Measurements from ENCODE around the gene AKR1C1. TPM values are rescaled to one million over a fixed set of nuclear protein-coding genes. Genes with fewer than 3 reads are reported as not detected.

Gene AKR1C1
- total and polyA plus RNA-seq, 9 of the 15 experiments (the other 6 are each of a cell fraction or from before 2014, with no cell fraction given), result 43.5 to 180 (median 82.4) TPM

DNA sequence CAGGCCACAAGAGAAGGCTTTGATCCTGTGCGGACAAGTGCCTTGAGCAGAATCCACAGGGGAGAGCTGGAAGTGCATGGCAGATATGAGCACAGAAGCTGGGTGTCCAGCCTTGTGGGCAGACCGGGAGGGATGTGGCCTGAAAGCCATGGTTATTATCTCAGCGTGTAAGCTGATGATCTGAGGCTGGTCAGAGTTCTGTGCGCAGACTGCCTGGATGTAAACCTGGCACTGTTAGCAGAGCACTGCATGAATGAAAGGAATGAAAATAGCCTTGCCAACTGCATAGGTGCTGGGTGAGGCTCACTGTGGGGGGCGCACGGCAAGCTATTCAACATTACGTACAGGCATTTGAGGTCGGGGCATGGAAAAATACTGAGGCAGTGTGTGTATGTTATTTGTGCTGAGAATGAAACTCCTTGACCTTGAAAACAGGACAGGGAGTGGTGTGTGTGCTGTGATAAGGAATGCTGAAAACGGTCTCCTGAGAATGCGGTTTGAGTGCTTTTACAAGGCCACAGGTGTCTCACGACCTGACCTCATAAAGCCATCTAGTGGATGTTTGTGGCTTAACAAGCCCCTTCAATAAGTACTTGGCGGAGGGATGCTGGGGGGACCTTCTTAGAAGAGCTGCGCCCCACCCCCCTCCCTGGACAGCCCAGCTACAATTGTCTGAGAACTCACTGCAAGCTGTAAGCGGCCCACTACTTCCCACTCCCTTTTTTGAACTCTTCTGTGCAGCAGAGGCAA lies 18.7 kb downstream of the AKR1C1 start (continued):
- TF ChIP-seq RERE (CRISPR knock-in tag; IDR thresholded peaks at IDR 0.05; ENCODE audit: borderline replicate concordance) (no peak), HNRNPL (IDR thresholded peaks at IDR 0.05; ENCODE audit: low read depth, low read length) (no peak), ZBTB26 (CRISPR knock-in tag; IDR thresholded peaks at IDR 0.05) (no peak), ZNF76 (CRISPR knock-in tag; IDR thresholded peaks at IDR 0.05; ENCODE audit: borderline replicate concordance) (no peak), KLF13 (tag; IDR thresholded peaks at IDR 0.05; ENCODE audit: borderline replicate concordance, low read depth) (peak; percentile 37; the same call in 1 of the 2 replicates), BRF2 (IDR thresholded peaks at IDR 0.05; ENCODE audit: borderline replicate concordance, insufficient read depth, insufficient read length) (no peak), PYGO2 (tag; IDR thresholded peaks at IDR 0.05) (no peak), MAZ (CRISPR knock-in tag; conservative IDR thresholded peaks at IDR 0.05 in 1 of 2, IDR thresholded peaks at IDR 0.05 in 1 of 2) (0 out of 4 replicates have a peak, but pooled peaks of 1 of the 2 experiments have one; percentile 37), MLLT1 (IDR thresholded peaks at IDR 0.05) (peak in 1 of 2 experiments; percentile 84; a peak in 2 of 4 replicates), GTF2A2 (tag; IDR thresholded peaks at IDR 0.05) (no peak), MYC (IDR thresholded peaks at IDR 0.05; ENCODE audit: low read depth, low read length) (peak; percentile 48; the same call in 1 of the 2 replicates), MYC (CRISPR knock-in tag; IDR thresholded peaks at IDR 0.05; ENCODE audit: borderline replicate concordance, low read depth) (no peak), TAL1 (IDR thresholded peaks at IDR 0.05) (peak; percentile 78), ATF7 (IDR thresholded peaks at IDR 0.05) (peak; percentile 63)
- TF ChIP-seq, protein P1, sequence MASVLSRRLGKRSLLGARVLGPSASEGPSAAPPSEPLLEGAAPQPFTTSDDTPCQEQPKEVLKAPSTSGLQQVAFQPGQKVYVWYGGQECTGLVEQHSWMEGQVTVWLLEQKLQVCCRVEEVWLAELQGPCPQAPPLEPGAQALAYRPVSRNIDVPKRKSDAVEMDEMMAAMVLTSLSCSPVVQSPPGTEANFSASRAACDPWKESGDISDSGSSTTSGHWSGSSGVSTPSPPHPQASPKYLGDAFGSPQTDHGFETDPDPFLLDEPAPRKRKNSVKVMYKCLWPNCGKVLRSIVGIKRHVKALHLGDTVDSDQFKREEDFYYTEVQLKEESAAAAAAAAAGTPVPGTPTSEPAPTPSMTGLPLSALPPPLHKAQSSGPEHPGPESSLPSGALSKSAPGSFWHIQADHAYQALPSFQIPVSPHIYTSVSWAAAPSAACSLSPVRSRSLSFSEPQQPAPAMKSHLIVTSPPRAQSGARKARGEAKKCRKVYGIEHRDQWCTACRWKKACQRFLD (CRISPR knock-in tag; IDR thresholded peaks at IDR 0.05), result peak; percentile 15; the same call in 1 of the 2 replicates
